Neural crest cell (in vitro differentiated cells): ENCODE results near the gene DAG1. TPM values are rescaled to one million over a fixed set of nuclear protein-coding genes. Genes with fewer than 3 reads are reported as not detected.

Experiments
- DNase-seq: peaks from one replicate; pipeline ENCODE4 v3.0.0; 2021; ENCODE audit warnings: low read depth, mixed read lengths, low spot score
- H3K27ac Mint-ChIP-seq: one replicate; pipeline ENCODE4 v1.8.0; 2021; ENCODE audit warnings: mild to moderate bottlenecking, mixed read lengths; ENCODE audit not compliant: unreplicated experiment
- H3K27me3 Mint-ChIP-seq: 2 replicates; pipeline ENCODE4 v1.8.0; 2021; ENCODE audit warnings: low read depth, mild to moderate bottlenecking, mixed read lengths
- H3K36me3 Mint-ChIP-seq: 2 replicates; pipeline ENCODE4 v1.8.0; 2021; ENCODE audit warnings: low read depth, mild to moderate bottlenecking, mixed read lengths
- H3K4me1 Mint-ChIP-seq: 2 replicates; pipeline ENCODE4 v1.8.0; 2021; ENCODE audit warnings: mixed read lengths
- H3K4me3 Mint-ChIP-seq: one replicate; pipeline ENCODE4 v1.8.0; 2021; ENCODE audit warnings: mild to moderate bottlenecking, mixed read lengths
- H3K9me3 Mint-ChIP-seq: 2 replicates; pipeline ENCODE4 v1.8.0; 2021; ENCODE audit warnings: mixed read lengths
- total RNA-seq: library from RNA; stranded (reverse); gene quantifications from 2 replicates; pipeline ENCODE4 v1.2.1, GENCODE V29; 2021
- TF ChIP-seq, protein P1 (sequence below): fragments of 200-600 bp; sonication (generic); conservative IDR thresholded peaks from 2 replicates; pipeline ENCODE4 v1.5.0; 2021; ENCODE audit warnings: antibody characterized with exemption, mild to moderate bottlenecking

Gene DAG1
- total RNA-seq, 1 donor from 2014 or later: 98.6 TPM

DNA sequence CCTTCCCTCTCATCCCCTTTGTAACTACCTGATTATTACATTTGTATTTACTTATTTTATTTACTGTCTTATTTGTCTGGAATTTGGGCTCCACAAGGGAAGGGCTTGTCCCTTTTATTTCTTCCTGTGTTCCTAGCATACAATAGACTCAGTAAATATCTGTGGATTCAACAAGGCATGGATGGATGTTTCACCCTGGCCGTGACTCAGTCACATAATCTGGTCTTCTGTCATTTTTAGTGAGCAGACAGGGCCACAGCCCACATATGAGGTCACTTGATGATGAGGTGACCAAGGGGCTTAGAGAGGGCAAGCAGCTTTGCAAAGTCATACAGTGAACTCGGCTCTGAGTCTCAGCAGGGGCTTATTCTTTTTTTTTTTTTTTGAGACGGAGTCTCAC lies 7.8 kb upstream of the DAG1 start:
- no peaks in the 10 kb centered on the region for H3K27me3 Mint-ChIP-seq
- TF ChIP-seq, protein P1, sequence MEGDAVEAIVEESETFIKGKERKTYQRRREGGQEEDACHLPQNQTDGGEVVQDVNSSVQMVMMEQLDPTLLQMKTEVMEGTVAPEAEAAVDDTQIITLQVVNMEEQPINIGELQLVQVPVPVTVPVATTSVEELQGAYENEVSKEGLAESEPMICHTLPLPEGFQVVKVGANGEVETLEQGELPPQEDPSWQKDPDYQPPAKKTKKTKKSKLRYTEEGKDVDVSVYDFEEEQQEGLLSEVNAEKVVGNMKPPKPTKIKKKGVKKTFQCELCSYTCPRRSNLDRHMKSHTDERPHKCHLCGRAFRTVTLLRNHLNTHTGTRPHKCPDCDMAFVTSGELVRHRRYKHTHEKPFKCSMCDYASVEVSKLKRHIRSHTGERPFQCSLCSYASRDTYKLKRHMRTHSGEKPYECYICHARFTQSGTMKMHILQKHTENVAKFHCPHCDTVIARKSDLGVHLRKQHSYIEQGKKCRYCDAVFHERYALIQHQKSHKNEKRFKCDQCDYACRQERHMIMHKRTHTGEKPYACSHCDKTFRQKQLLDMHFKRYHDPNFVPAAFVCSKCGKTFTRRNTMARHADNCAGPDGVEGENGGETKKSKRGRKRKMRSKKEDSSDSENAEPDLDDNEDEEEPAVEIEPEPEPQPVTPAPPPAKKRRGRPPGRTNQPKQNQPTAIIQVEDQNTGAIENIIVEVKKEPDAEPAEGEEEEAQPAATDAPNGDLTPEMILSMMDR: no peak
- no peaks in the 10 kb centered on the region for H3K36me3 Mint-ChIP-seq
- no peaks in the 10 kb centered on the region for H3K9me3 Mint-ChIP-seq
- peaks cover 46% of the 10 kb centered on the region for H3K4me1 Mint-ChIP-seq
- DNase-seq: no peak
- H3K27ac Mint-ChIP-seq: peak overlapping the region; percentile 74
- H3K4me3 Mint-ChIP-seq: peak overlapping the region; percentile 50

DNA sequence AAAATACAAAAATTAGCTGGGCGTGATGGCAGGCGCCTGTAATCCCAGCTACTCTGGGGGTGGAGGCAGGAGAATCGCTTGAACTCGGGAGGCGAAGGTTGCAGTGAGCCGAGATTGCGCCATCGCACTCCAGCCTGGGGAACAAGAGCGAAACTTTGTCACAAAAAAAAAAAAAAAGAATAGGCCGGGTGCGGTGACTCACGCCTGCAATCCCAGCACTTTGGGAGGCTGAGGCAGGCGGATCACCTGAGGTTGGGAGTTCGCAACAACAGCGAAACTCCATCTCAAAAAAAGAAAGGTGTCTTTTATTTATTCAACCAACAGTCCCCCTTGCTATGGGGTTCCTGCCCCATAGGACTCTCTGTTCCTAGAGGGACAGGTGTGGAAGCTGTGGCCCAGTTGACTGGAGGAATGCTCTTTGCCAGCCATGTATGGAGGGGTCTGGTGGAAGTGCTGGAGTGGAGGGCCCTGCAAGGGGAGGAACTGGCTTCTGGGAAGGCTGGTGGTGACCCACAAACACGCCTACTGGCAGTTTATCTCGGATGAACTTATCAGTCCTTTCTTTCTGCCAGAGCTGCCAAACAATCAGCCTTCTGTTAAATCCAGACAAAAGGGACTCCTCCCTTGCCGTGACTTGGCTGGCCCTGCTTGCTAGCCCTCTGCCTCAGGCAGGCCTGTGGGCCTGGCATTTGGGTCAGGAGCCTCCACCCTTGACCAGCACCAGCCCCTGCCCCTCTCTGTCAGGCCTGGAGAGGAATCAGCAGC lies 4.6 kb upstream of the DAG1 start:
- H3K4me1 Mint-ChIP-seq: peaks cover 49% of the 10 kb centered on the region
- DNase-seq: peak; percentile 19
- no peaks in the 10 kb centered on the region for H3K9me3 Mint-ChIP-seq
- TF ChIP-seq, protein P1: no peak
- H3K27ac Mint-ChIP-seq: peak overlapping the region; percentile 93
- H3K36me3 Mint-ChIP-seq: no peaks in the 10 kb centered on the region
- no peaks in the 10 kb centered on the region for H3K27me3 Mint-ChIP-seq
- peak overlapping the region; percentile 70 for H3K4me3 Mint-ChIP-seq

DNA sequence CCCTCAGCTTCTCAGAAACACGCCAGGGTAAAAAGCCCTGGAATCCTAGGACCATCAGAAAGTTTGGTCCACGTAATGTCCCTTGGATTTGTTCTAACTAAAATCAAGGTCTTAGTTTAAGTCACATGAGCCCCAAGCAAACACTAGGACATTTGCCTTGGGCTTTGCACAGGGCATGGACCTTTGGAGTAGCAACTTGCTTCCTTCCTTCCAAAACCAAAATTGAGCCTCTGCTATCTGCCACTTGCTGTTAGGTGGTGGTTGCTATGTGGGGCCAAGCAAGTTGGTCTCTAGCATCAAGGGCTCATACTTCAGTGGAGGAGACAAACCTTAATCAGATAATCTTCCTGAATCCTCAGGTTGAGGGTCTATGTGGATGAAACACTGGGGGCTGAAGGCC lies 4.0 kb upstream of the DAG1 start:
- H3K27me3 Mint-ChIP-seq: no peaks in the 10 kb centered on the region
- no peaks in the 10 kb centered on the region for H3K9me3 Mint-ChIP-seq
- peak overlapping the region; percentile 70 for H3K4me3 Mint-ChIP-seq
- peaks cover 49% of the 10 kb centered on the region for H3K4me1 Mint-ChIP-seq
- TF ChIP-seq, protein P1: no peak
- no peak for DNase-seq
- peak overlapping the region; percentile 93 for H3K27ac Mint-ChIP-seq
- no peaks in the 10 kb centered on the region for H3K36me3 Mint-ChIP-seq

DNA sequence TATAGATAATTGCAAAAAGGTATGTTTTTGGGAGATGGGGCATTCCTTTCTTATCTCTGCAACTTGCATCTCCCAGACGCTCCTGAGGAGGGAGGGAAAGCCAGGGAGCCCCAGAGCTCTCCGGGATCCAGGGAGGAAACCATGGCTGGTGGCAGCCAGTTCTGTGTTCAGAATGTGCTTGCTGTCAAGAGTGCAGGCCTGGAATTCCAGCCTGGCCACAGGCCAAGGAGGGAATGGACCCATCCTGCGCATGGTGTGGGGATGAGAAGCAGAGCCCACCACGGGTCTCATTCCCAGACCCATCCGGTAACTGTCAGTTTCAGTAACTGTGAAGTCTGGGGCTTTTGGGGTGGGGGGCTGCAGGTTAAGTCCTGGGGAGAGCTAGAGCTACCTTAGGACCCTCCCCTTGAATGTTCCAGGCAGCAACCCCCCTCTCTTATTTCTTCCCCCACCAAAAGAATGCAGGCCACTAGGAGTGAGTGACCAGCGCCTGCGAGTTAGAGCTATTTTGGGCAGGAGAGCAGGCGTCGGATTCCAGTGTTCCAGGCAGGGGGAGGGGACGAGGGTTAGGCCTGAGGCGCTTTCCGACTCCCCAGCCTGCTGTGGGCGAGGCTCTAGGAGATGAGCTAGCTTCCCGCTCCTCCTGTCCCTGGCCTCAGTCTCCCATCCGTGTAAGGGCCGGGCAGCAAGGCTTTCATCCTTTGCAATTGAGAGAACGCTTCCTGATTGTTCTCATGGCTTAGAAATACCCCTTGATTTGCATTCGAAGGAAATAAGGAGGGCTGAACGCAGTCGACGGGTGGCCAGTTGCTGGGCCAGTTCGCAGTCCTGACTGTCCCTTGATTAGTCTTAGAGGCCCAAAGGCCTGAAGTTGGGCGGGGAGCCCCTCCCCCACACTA lies 781 bp upstream of the DAG1 start:
- peaks cover 40% of the 10 kb centered on the region for H3K4me1 Mint-ChIP-seq
- peak; percentile 58 for DNase-seq
- no peaks in the 10 kb centered on the region for H3K27me3 Mint-ChIP-seq
- peak overlapping the region; percentile 94 for H3K4me3 Mint-ChIP-seq
- TF ChIP-seq, protein P1: no peak
- H3K9me3 Mint-ChIP-seq: no peaks in the 10 kb centered on the region
- peak overlapping the region; percentile 97 for H3K27ac Mint-ChIP-seq
- peaks cover 6% of the 10 kb centered on the region for H3K36me3 Mint-ChIP-seq

DNA sequence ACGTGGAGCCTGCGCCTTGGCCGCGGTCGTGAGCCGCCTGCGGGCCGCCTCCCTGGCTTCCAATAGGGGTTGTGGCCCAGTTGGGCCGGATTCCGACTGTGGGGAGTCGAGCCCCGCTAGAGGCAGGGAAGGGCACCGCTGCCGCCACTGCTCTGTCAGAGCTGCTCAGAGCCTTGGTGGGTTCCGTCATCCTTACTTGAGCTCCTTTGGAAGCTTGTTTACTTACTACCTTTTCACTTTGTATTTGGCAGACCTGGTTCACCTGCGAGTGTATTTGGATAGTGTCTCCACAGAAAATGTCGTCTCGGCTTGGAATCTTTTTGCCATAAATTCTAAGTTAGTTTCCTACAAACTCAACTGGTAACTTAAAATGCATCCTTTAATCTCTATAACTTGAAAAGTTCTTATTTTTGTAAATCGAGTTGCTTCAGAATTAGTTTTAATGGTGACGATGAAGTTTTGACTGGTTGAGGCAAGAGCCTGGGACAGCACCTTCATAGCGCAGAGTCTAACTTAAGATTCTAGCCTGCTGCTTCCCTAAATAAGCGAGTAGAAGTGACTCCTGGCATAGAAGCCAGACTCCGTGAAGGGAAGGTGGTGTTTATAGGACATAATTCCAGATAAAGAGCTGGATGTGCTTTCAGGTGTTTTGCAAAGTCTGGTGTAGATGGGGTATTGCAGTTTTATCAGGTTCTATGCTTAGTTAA lies 800 bp downstream of the DAG1 start:
- no peaks in the 10 kb centered on the region for H3K9me3 Mint-ChIP-seq
- peak overlapping the region; percentile 89 for H3K27ac Mint-ChIP-seq
- H3K27me3 Mint-ChIP-seq: no peaks in the 10 kb centered on the region
- H3K4me1 Mint-ChIP-seq: peaks cover 32% of the 10 kb centered on the region
- DNase-seq: no peak
- TF ChIP-seq, protein P1: peak; percentile 16
- H3K4me3 Mint-ChIP-seq: peak overlapping the region; percentile 94
- peaks cover 6% of the 10 kb centered on the region for H3K36me3 Mint-ChIP-seq
